Ectodermal cell (in vitro differentiated cells): ENCODE measurements around the gene ROBO1.
"Not testable (repeated sequence)": the region's sequence is repeated elsewhere in the genome, so short reads cannot be mapped to it uniquely, and the experiment has no call there.

Source experiments
- H3K27ac ChIP-seq: 2 replicates; pipeline ENCODE4 v1.7.0; 2013; ENCODE audit warnings: mild to moderate bottlenecking, low read depth, low read length; ENCODE audit not compliant: insufficient read depth, poor library complexity, severe bottlenecking
- H3K27me3 ChIP-seq: 2 replicates; pipeline ENCODE4 v1.7.0; 2013; ENCODE audit warnings: mild to moderate bottlenecking, low read length; ENCODE audit not compliant: insufficient read depth, control insufficient read depth, poor library complexity, severe bottlenecking
- H3K36me3 ChIP-seq: one replicate; pipeline ENCODE4 v1.7.0; 2013; ENCODE audit warnings: low read length; ENCODE audit not compliant: control insufficient read depth, insufficient read depth
- H3K4me1 ChIP-seq: one replicate; pipeline ENCODE4 v1.7.0; 2013; ENCODE audit warnings: low read length; ENCODE audit not compliant: control insufficient read depth, insufficient read depth
- H3K4me3 ChIP-seq: 2 replicates; pipeline ENCODE4 v1.7.0; 2013; ENCODE audit warnings: low read depth, low read length, control low read depth; ENCODE audit not compliant: insufficient read depth
- H3K9me3 ChIP-seq: 2 replicates; pipeline ENCODE4 v1.7.0; 2013; ENCODE audit warnings: mild to moderate bottlenecking, low read length, moderate library complexity; ENCODE audit not compliant: control insufficient read depth
- WGBS, 2 experiments: methylation state at CpG; one replicate each; pipeline ENCODE4 v1.1.7; 2013; ENCODE audit warnings: missing lambda C conversion rate in 2 of 2; 5-methylcytosine and 5-hydroxymethylcytosine counted together

The ROBO1 gene

DNA sequence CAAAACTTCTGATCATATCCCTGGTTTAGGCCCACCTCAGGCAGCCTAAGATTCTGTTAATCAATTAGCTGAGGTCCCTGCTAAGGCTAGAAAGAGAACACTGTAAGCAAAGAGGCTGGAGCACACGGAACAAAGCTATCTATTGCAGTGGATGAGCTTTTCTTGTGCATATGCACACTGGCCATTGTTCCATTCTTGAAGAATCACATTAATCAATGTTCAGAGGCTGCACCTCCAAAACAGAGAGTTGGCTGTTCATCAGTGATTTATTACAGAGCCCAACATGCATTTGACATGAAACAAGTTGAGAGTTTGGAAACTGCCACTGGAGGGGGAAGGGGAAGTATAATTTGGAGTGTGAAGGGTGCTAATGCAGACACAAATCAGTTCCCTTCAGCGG, 873.0 kb downstream of the ROBO1 start:
- peaks cover 12% of the 10 kb centered on the region for H3K4me1 ChIP-seq

DNA sequence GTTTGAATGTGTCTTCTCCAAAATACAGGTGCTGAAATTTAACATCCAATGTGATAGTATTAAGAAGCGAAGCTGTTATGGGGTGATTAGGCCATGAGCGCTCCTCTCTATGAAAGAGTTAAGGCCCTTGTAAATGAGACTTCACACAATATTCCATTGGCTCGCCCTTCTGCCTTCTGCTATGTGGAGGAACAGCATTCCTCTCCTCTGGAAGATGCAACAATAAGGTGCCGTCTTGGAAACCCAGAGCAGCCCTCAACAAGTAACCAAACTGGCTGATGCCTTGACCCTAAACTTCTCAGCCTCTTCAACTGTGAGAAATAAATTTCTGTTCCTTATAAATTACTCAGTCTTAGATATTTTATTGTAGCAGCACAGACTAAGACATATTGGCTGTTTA, 874.6 kb downstream of the ROBO1 start:
- 90 to 91% methylated on average over 4 of the region's 4 CpGs for WGBS, 2 experiments
- no peaks in the 10 kb centered on the region for H3K36me3 ChIP-seq
- no peaks in the 10 kb centered on the region for H3K27me3 ChIP-seq
- no peak overlapping the region for H3K27ac ChIP-seq
- H3K4me1 ChIP-seq, result peaks cover 9% of the 10 kb centered on the region
- no peak overlapping the region for H3K4me3 ChIP-seq
- no peaks in the 10 kb centered on the region for H3K9me3 ChIP-seq

More for the DNA sequence above, 873.0 kb downstream of the ROBO1 start:
- no peak overlapping the region for H3K4me3 ChIP-seq
- no peaks in the 10 kb centered on the region for H3K27me3 ChIP-seq
- no peaks in the 10 kb centered on the region for H3K9me3 ChIP-seq
- 57 to 64% methylated on average over 2 of the region's 2 CpGs for WGBS, 2 experiments
- no peaks in the 10 kb centered on the region for H3K36me3 ChIP-seq
- peak overlapping the region; percentile 45 for H3K27ac ChIP-seq

- H3K36me3 ChIP-seq, result no peaks in the 10 kb centered on the region
- no peaks in the 10 kb centered on the region for H3K4me1 ChIP-seq
- H3K27ac ChIP-seq, result no peak overlapping the region
- H3K9me3 ChIP-seq, result no peaks in the 10 kb centered on the region
- WGBS, 2 experiments, result 97 to 99% methylated on average over 3 of the region's 4 CpGs
- no peaks in the 10 kb centered on the region for H3K27me3 ChIP-seq
- no peak overlapping the region for H3K4me3 ChIP-seq
These were observed 878.5 kb downstream of the ROBO1 start for GRCh38 chr3:78889348-78889747.

DNA sequence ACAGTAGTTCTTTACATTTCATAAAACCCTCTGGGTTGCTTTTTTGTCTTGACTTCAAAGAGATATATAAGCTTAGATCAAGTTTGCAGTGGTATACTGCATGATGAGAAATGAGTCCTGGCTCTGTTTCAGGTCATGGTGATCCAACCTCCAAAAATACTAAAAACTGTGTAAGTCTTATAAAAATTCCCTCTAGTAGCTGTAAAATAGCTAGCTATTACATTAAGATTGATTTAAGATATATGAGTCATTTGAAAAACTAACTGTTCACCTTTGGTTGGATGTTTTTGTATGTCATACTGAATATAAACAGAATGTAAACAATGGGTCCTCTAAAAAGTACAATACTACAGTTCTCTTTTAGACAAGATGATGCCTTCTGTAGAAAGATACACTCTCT, 879.2 kb downstream of the ROBO1 start:
- H3K4me3 ChIP-seq, result no peak overlapping the region
- H3K27ac ChIP-seq, result no peak overlapping the region
- H3K9me3 ChIP-seq, result no peaks in the 10 kb centered on the region
- H3K36me3 ChIP-seq, result no peaks in the 10 kb centered on the region
- H3K27me3 ChIP-seq, result no peaks in the 10 kb centered on the region
- H3K4me1 ChIP-seq, result no peaks in the 10 kb centered on the region

GRCh38 chr3:78887547-78888011, 880.2 kb downstream of the ROBO1 start:
- WGBS, 2 experiments, result 86 to 100% methylated on average over 1 of the region's 1 CpG
- no peaks in the 10 kb centered on the region for H3K36me3 ChIP-seq

DNA sequence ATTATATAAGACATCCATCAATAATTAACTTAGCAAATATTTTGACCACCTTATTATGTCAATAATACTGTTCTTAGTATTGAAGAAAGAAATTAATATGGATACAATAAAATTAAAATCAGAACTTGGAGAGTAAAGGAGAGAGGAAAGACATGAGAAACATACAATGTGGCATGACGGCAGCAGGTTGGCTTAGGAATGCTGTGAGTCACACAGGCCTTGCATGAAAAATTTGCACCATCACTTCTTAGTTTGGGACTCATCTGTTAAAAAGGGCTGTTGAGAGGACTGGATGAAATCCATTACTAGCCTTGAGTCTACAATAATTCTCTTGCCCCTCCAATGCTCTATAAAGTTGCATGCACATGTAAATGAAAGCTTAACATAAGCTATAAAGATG, 880.8 kb downstream of the ROBO1 start:
- Histone ChIP-seq H3K36me3 (no peaks in the 10 kb centered on the region), H3K4me3 (no peak overlapping the region), H3K4me1 (no peaks in the 10 kb centered on the region), H3K27me3 (no peaks in the 10 kb centered on the region), H3K9me3 (no peaks in the 10 kb centered on the region), H3K27ac (no peak overlapping the region)
- WGBS, 2 experiments, result 97 to 98% methylated on average over 1 of the region's 1 CpG

More at GRCh38 chr3:78887547-78888011, 880.2 kb downstream of the ROBO1 start:
- H3K4me1 ChIP-seq, result no peaks in the 10 kb centered on the region
- H3K27ac ChIP-seq, result no peak overlapping the region
- no peak overlapping the region for H3K4me3 ChIP-seq
- no peaks in the 10 kb centered on the region for H3K27me3 ChIP-seq
- no peaks in the 10 kb centered on the region for H3K9me3 ChIP-seq

- not testable (repeated sequence) for H3K4me1 ChIP-seq, H3K4me3 ChIP-seq, H3K36me3 ChIP-seq, H3K27me3 ChIP-seq, H3K27ac ChIP-seq, H3K9me3 ChIP-seq
- 83 to 100% methylated on average over 1 of the region's 1 CpG for WGBS, 2 experiments
These were observed 883.2 kb downstream of the ROBO1 start for GRCh38 chr3:78884567-78884966.

- H3K4me1 ChIP-seq, result no peaks in the 10 kb centered on the region
- H3K9me3 ChIP-seq, result no peaks in the 10 kb centered on the region
- H3K36me3 ChIP-seq, result no peaks in the 10 kb centered on the region
- H3K27me3 ChIP-seq, result no peaks in the 10 kb centered on the region
- H3K27ac ChIP-seq, result no peak overlapping the region
- WGBS, 2 experiments, result 97 to 98% methylated on average over 5 to 6 of the region's 6 CpGs
- no peak overlapping the region for H3K4me3 ChIP-seq
These were observed 885.5 kb downstream of the ROBO1 start for GRCh38 chr3:78882251-78882650.

- no peaks in the 10 kb centered on the region for H3K4me1 ChIP-seq
- no peak overlapping the region for H3K4me3 ChIP-seq
- no peak overlapping the region for H3K27ac ChIP-seq
- no peaks in the 10 kb centered on the region for H3K27me3 ChIP-seq
- H3K9me3 ChIP-seq, result no peaks in the 10 kb centered on the region
- no peaks in the 10 kb centered on the region for H3K36me3 ChIP-seq
- 94 to 100% methylated on average over 2 of the region's 2 CpGs for WGBS, 2 experiments
These were observed 886.3 kb downstream of the ROBO1 start for GRCh38 chr3:78881501-78881900.

DNA sequence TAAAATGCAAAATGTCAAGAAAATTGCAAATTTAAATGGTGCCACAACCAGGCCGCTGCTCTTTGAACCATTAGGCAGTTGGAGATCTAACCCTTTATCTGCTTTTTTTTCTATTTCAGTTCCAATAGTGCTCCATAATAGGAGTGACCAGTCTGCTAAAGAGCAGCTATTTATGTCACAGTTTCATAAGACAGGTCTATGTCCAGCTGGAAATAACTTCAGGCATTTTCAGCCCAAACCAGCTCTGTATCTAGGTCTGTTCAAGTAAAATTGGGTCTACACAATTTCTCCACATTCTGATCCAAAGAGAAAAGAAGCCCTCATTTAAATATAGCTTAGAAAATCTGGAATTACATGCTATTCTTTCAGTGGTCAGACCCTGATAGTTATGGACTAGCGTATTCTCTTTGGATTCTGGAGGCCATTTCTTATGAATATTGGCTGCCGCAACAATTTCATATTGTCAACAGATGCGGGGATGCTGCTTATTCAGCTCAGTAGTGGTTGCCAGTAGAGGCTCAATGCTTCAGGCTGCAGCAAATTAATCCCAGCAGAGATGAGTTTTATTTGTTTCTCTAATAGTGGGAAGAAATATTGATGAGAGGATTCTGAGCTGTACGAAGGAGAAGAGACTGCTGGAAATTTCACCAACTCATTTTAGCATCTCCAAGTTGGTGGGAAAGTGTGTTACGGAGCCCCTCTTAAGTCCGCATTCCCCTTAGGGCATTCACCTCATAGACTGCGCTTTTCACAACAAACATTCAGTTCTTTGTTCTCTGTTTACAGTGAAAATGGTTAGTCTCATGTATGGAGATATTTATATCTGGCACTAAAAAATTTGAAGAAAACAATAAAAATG, 887.0 kb downstream of the ROBO1 start:
- H3K27ac ChIP-seq, result peak overlapping the region; percentile 11
- H3K9me3 ChIP-seq, result no peaks in the 10 kb centered on the region
- no peaks in the 10 kb centered on the region for H3K36me3 ChIP-seq
- H3K4me1 ChIP-seq, result no peaks in the 10 kb centered on the region
- H3K27me3 ChIP-seq, result no peaks in the 10 kb centered on the region
- no peak overlapping the region for H3K4me3 ChIP-seq
- 88 to 95% methylated on average over 7 to 8 of the region's 8 CpGs for WGBS, 2 experiments
